Thyroid gland (tissue), 4 donors: ENCODE results near the gene NISCH. TPM values are rescaled to one million over a fixed set of nuclear protein-coding genes. Genes with fewer than 3 reads are reported as not detected.
A peak's percentile ranks its signal among the peaks of the same experiment; 100 is the strongest.

ENCODE experiments used
- DNase-seq, 2 donors: peaks; one replicate each; pipeline ENCODE4 v3.0.0-alpha.2; 2019
- H3K27ac ChIP-seq, 3 donors: fragments of 200-600 bp; sonication (generic); 1 replicate in 2 of 3; 2 replicates in 1 of 3; pipeline ENCODE4 v1.5.1; 2016 to 2019; ENCODE audit warnings: mild to moderate bottlenecking in 1 of 3, moderate library complexity in 1 of 3
- H3K27me3 ChIP-seq: fragments of 200-600 bp; sonication (generic); one replicate; pipeline ENCODE4 v1.5.1; 2019
- H3K36me3 ChIP-seq, 2 donors: fragments of 200-600 bp; sonication (generic); one replicate each; pipeline ENCODE4 v1.5.1; 2016 to 2019
- H3K4me1 ChIP-seq, 2 donors: fragments of 200-600 bp; sonication (generic); one replicate each; pipeline ENCODE4 v1.5.1; 2017 to 2019
- H3K4me3 ChIP-seq, 3 donors: fragments of 200-600 bp; sonication (generic); replicated peaks in 1 of 3; 1 replicate in 2 of 3; 2 replicates in 1 of 3; pipeline ENCODE4 v1.5.1; 2016; ENCODE audit warnings: mild to moderate bottlenecking in 1 of 3
- H3K9me3 ChIP-seq: fragments of 200-600 bp; sonication (generic); one replicate; pipeline ENCODE4 v1.5.1; 2017
- POLR2A ChIP-seq, 2 donors: fragments of 450-650 bp; IDR thresholded peaks; one replicate each; pipeline ENCODE4 v1.6.1; 2017; ENCODE audit warnings: antibody characterized with exemption in 2 of 2, mild to moderate bottlenecking in 2 of 2, moderate library complexity in 1 of 2
- WGBS, 2 donors: methylation state at CpG; one replicate each; pipeline ENCODE4 v1.1.5; 2017; 5-methylcytosine and 5-hydroxymethylcytosine counted together
- intact Hi-C: fragments of 100-400 bp; cut with DNase I; formaldehyde crosslinking; loops from one replicate; pipeline ENCODE4 v1.15.1; 2023
- total RNA-seq, 4 donors: library from RNA; depleted of rRNA; stranded (reverse); fragments of >200 nt; gene quantifications; one replicate each; pipeline ENCODE4 v1.2.3, GENCODE V29; 2016
- TF ChIP-seq, protein P1 (sequence below), 6 experiments: fragments of 200-600 bp in 3 of 6; fragments of 450-650 bp in 3 of 6; sonication (generic) in 3 of 6; IDR thresholded peaks; one replicate each; pipeline ENCODE4 v1.5.1; 2016 to 2019; ENCODE audit warnings: antibody characterized with exemption in 6 of 6, mild to moderate bottlenecking in 2 of 6, inconsistent platforms in 1 of 6, moderate library complexity in 1 of 6

NISCH gene
- total RNA-seq, 4 donors from 2014 or later, result 71.8 to 88.2 (median 86.2) TPM

DNA sequence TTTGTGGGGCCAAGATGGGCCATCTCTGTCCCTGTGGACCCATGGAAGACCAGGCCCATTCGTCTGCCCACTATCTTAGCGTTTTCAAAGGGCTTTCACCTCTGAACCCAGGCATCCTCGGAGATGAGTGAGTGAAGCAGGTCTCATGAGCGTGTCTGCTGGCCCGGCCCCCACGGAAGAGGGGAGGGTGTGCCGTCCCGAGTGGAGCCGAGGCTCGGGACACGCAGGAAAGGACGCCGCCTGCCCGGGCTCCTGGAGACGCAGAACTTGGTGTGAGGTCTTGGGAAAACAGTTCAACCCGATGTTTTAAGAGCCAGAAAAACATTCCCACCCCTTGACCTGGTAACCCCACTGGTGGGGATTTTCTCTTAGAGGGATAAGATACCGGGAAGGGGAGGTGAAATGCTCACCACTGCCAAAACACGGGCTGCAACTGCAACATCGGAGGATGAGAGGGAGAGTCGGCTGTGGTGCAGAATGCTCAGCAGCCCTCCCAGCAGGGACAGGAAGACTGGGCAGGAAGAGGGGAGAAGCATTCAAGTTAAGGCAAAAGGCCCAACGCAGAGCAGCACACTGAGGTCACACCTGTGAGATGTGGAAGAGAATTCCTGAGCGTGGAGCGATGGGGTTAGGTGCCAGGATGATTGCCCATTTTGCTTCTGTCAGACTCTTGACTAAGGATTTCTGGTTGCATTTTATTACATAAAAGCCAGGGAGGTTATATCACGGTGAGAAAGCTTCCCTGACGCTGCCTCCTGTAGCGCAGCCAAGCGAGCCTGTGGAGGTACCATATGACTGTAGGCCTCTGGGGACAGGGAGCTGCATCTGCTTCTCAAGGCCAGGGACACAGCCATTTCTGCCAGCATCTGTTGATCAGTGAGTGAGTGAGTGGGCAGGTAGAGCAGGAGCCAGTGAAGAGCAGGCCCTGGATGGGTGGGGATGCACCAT lies 25.6 kb downstream of the NISCH start:
- Histone ChIP-seq H3K4me3 (no peak overlapping the region), H3K9me3 (no peaks in the 10 kb centered on the region), H3K27me3 (no peaks in the 10 kb centered on the region), H3K4me1 (no peaks in the 10 kb centered on the region), H3K27ac (no peak overlapping the region), H3K36me3 (peaks cover 46 to 64% of the 10 kb centered on the region in 2 donors)
- no peak for DNase-seq
- WGBS, 2 donors, result 83 to 85% methylated on average over 14 to 27 of the region's 27 CpGs
- intact Hi-C loops, result no loop called here
- TF ChIP-seq, protein P1, sequence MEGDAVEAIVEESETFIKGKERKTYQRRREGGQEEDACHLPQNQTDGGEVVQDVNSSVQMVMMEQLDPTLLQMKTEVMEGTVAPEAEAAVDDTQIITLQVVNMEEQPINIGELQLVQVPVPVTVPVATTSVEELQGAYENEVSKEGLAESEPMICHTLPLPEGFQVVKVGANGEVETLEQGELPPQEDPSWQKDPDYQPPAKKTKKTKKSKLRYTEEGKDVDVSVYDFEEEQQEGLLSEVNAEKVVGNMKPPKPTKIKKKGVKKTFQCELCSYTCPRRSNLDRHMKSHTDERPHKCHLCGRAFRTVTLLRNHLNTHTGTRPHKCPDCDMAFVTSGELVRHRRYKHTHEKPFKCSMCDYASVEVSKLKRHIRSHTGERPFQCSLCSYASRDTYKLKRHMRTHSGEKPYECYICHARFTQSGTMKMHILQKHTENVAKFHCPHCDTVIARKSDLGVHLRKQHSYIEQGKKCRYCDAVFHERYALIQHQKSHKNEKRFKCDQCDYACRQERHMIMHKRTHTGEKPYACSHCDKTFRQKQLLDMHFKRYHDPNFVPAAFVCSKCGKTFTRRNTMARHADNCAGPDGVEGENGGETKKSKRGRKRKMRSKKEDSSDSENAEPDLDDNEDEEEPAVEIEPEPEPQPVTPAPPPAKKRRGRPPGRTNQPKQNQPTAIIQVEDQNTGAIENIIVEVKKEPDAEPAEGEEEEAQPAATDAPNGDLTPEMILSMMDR (IDR thresholded peaks at IDR 0.05), result no peak
- no peak for TF ChIP-seq POLR2A (IDR thresholded peaks at IDR 0.05)

DNA sequence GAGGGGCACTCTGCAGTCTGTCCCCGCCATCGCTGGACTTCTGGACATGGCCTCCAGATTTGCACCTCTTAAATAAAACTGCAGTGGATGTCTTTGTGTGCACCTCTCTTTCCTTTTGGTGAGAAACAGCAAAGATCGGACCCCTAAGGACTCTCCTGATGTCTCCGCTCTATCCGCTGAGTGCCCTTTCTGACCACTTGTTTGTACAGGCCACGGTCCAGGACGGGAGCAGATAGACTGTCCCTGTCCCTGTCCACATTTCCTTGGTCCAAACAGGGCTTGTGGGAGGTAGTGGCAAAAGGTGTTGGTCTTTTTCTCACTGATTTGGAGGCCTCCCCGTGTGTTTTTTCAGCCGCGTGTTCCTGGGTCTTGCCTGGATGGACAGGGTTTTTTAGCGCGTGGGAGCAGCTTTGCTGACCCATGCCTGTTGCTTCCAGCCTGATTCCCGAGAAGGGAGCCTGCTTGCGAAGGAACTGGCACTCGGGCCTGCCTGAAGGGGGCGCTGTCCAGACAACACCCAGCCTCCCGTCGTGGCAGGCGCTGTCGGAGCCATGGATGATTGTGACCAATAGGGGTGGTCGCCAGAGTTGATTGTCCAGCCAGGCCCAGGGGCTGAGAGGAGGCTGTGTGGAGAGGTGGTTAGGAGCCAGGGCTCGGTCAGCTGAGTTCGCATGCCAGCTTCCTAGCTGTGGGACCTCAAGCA lies 26.6 kb downstream of the NISCH start:
- WGBS, 2 donors, result 86 to 87% methylated on average over 14 to 19 of the region's 23 CpGs
- Histone ChIP-seq H3K4me1 (no peaks in the 10 kb centered on the region), H3K36me3 (peaks cover 45 to 61% of the 10 kb centered on the region in 2 donors), H3K27ac (no peak overlapping the region), H3K4me3 (no peak overlapping the region), H3K27me3 (no peaks in the 10 kb centered on the region), H3K9me3 (no peaks in the 10 kb centered on the region)
- intact Hi-C loops, result no loop called here
- no peak for TF ChIP-seq POLR2A (IDR thresholded peaks at IDR 0.05)
- TF ChIP-seq, protein P1 (IDR thresholded peaks at IDR 0.05), result peak in 2 of 6 experiments; percentile 9 to 26
- peak in 1 of 2 donors; percentile 17 for DNase-seq

GRCh38 chr3:52483081-52483480 lies 27.7 kb downstream of the NISCH start:
- WGBS, 2 donors, result 87% methylated on average over 12 to 14 of the region's 14 CpGs
- Histone ChIP-seq H3K9me3 (no peaks in the 10 kb centered on the region), H3K4me3 (no peak overlapping the region), H3K36me3 (peaks cover 42 to 61% of the 10 kb centered on the region in 2 donors), H3K27me3 (no peaks in the 10 kb centered on the region), H3K4me1 (no peaks in the 10 kb centered on the region), H3K27ac (no peak overlapping the region)
- intact Hi-C loops, result no loop called here
- no peak for DNase-seq
- TF ChIP-seq, protein P1 (IDR thresholded peaks at IDR 0.05), result no peak
- TF ChIP-seq POLR2A (IDR thresholded peaks at IDR 0.05), result no peak

GRCh38 chr3:52483577-52484381 lies 28.4 kb downstream of the NISCH start:
- intact Hi-C loops, result no loop called here
- Histone ChIP-seq H3K36me3 (peaks cover 42 to 61% of the 10 kb centered on the region in 2 donors), H3K27ac (no peak overlapping the region), H3K9me3 (no peaks in the 10 kb centered on the region), H3K4me3 (no peak overlapping the region), H3K27me3 (no peaks in the 10 kb centered on the region), H3K4me1 (no peaks in the 10 kb centered on the region)
- DNase-seq, result no peak
- TF ChIP-seq, protein P1 (IDR thresholded peaks at IDR 0.05), result no peak
- no peak for TF ChIP-seq POLR2A (IDR thresholded peaks at IDR 0.05)
- 85 to 89% methylated on average over 13 of the region's 13 CpGs for WGBS, 2 donors
